Loucy (cell line): Measurements from ENCODE around the gene BTBD19.

Experiments used
- CTCF ChIP-seq: fragments of 200-600 bp; sonication (generic); conservative IDR thresholded peaks from 2 replicates; pipeline ENCODE4 v1.5.1; 2014; ENCODE audit warnings: mild to moderate bottlenecking, antibody characterized with exemption, low read length
- EZH2phosphoT487 ChIP-seq: fragments of 200-600 bp; IDR thresholded peaks from 2 replicates; pipeline ENCODE4 v1.6.1; 2018; ENCODE audit warnings: antibody characterized with exemption, mild to moderate bottlenecking, moderate library complexity, borderline replicate concordance

DNA sequence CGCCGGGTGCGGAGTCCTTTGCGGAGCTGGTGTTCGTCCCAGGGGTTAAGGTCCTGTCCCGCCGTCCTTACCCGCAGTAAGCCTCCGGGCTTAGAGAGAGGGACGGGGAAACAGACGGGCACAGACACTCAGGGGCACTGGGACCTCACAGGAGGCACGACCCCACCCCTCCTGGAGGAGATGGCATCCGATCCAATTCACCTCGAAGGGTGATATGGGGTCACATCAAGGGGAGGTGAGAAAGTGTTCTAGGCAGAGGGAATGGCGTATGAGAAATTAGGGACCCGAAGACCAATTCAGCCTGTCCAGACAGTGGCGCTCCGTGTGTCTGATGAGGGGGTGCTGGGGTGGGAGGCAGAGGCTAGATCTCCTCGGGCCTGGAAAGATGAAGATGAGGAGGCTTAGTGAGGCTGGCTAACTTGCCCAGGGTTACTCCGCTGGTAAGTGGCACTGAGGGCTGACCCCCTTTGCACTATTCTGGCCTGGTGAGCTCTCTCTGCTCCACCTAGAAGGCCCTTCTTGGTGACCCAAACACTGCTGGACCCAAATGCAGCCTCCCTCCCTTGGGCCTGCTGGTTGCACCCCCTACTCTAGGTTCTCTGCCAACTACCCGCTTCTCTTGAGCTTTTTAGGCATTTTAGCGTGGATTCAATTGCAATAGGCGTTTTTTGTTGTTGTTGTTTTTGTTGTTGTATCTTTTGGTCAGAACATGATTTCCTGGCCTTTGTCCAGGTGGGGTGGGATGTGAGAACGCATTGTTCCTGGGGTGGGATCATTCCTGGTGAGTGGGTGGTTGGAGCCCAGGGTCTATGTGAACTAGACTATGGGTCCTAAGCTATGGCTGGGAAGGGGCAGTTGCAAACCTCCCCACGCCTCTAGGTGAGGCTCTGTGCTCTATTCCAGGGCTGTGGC lies 12.3 kb downstream of the BTBD19 start:
- no peak for TF ChIP-seq CTCF
- no peak for TF ChIP-seq EZH2phosphoT487
